Activated CD4-positive, alpha-beta T cell treated with anti-CD3 and anti-CD28 coated beads, Interleukin-2, amount 10 ng/mL, durations not matched to agents 7 days and 5 days (primary cell): ENCODE data around the gene APPL2. TPM values are rescaled to one million over a fixed set of nuclear protein-coding genes. Genes with fewer than 3 reads are reported as not detected.
"Not testable (repeated sequence)": the region's sequence is repeated elsewhere in the genome, so short reads cannot be mapped to it uniquely, and the experiment has no call there.

Experiments used
- CTCF ChIA-PET: fragments of 350-600 bp; sonication (Branson Sonifier 250); formaldehyde crosslinking; loops from one replicate; lab custom pipeline; 2021; ENCODE audit warnings: antibody characterized with exemption; lab: Charles Lee
- POLR2A ChIA-PET: fragments of 350-600 bp; sonication (Branson Sonifier 250); formaldehyde crosslinking; loops from one replicate; lab custom pipeline; 2021; ENCODE audit warnings: antibody characterized with exemption; lab: Charles Lee
- DNase-seq: peaks from one replicate; pipeline ENCODE4 v3.0.0-alpha.2; 2020
- H3K27ac Mint-ChIP-seq: one replicate; pipeline ENCODE4 v1.8.0; 2021; ENCODE audit warnings: mild to moderate bottlenecking, moderate library complexity, mixed read lengths
- H3K27me3 Mint-ChIP-seq: one replicate; pipeline ENCODE4 v1.8.0; 2021; ENCODE audit warnings: mixed read lengths
- H3K36me3 Mint-ChIP-seq: one replicate; pipeline ENCODE4 v1.8.0; 2021; ENCODE audit warnings: low read depth, mixed read lengths
- H3K4me1 Mint-ChIP-seq: one replicate; pipeline ENCODE4 v1.8.0; 2021; ENCODE audit warnings: mixed read lengths
- H3K4me3 Mint-ChIP-seq: one replicate; pipeline ENCODE4 v1.8.0; 2021; ENCODE audit warnings: mild to moderate bottlenecking, moderate library complexity, mixed read lengths
- H3K9me3 Mint-ChIP-seq: one replicate; pipeline ENCODE4 v1.8.0; 2021; ENCODE audit warnings: mixed read lengths
- total RNA-seq, 2 experiments: library from RNA; stranded (reverse); gene quantifications; one replicate each; pipeline ENCODE4 v1.2.3, GENCODE V29; 2021

Gene APPL2
- total RNA-seq, 2 experiments from 2014 or later = 24.6 to 27.3 TPM

DNA sequence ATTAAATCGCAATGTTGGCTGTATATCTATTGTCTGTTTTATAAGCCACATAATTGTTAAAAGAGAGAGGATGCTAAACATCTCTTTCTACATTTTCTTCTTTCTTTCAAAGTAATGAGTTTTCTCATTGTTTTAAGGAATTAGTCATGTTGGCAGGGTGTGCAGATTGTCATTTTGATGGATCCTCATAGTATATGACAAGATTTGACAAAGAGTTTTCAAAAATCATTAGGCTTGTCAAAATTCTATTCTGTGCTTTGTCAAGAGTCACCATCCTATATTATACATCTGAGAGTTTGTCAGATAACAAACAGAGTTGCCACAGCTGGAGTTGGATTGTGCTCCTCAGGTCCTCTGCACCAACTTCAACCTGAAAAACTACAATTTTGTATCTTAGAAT lies 35.4 kb upstream of the APPL2 start:
- H3K27ac Mint-ChIP-seq = no peak overlapping the region
- POLR2A ChIA-PET = no interaction called here
- H3K36me3 Mint-ChIP-seq = no peaks in the 10 kb centered on the region
- H3K4me1 Mint-ChIP-seq = peaks cover 2% of the 10 kb centered on the region
- no peak for DNase-seq
- no peaks in the 10 kb centered on the region for H3K9me3 Mint-ChIP-seq
- CTCF ChIA-PET = interaction anchor here (1.1 kb wide), 1 partner anchor 9 kb away, joined by 3 read pairs; no protein-coding TSS in a partner anchor
- H3K4me3 Mint-ChIP-seq = no peak overlapping the region
- peaks cover 5% of the 10 kb centered on the region for H3K27me3 Mint-ChIP-seq

DNA sequence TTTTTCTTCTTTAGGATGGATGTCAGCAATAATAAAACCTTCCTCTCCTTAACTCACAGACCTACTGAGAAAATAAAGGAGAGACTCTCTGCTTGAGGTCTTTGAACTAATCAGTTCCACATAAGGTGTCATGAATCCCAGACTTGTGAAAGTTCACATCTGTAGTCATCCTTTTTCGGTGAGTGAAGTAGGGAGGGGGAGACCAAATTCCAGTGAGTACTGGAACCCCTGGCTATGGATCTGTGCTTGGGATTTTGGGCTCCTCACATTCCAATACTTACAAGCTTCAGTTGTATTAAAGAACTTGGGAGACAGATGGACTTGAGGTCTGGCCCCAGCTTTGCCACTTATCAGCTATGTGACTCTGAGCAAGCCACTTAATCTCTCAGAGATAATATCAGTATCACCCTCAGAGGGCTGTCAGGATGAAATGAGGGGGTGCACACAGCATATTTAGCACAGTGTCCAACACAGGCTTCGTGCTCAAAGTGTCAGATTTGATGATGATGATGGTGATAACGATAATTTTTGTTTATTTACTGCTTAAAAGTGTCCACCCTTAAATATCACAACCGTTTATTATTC lies 34.8 kb upstream of the APPL2 start:
- Mint-ChIP-seq H3K4me3 (no peak overlapping the region), H3K4me1 (no peaks in the 10 kb centered on the region), H3K27ac (no peak overlapping the region), H3K9me3 (no peaks in the 10 kb centered on the region), H3K36me3 (no peaks in the 10 kb centered on the region), H3K27me3 (peaks cover 5% of the 10 kb centered on the region)
- DNase-seq = no peak
- ChIA-PET POLR2A (no interaction called here), CTCF (interaction anchor here (1.1 kb wide), 1 partner anchor 8 kb away, joined by 3 read pairs; no protein-coding TSS in a partner anchor)

DNA sequence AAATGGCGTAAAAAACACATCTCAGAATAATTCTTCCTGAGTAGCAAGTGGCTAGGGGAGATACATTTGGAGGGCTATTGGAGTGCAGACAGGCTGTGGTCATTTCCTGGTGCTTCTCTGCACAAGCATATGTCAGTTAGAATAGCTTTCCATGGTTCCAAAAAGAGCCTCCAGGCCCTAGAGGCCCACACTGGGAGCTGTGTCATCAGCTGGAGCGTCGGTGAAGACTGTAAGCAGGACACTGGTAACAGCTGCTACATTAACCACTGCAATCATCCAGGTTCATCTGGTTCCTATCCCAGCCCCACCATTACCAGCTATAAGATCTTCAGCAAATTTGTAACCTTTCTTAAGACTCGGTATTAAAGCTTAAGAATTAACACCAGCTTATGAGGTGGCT lies 31.7 kb upstream of the APPL2 start:
- Mint-ChIP-seq H3K36me3 (no peaks in the 10 kb centered on the region), H3K4me1 (no peaks in the 10 kb centered on the region), H3K4me3 (no peak overlapping the region), H3K27ac (no peak overlapping the region), H3K9me3 (no peaks in the 10 kb centered on the region), H3K27me3 (peaks cover 10% of the 10 kb centered on the region)
- ChIA-PET CTCF (interaction anchor here (0.6 to 1.1 kb wide), 2 partner anchors 9 to 61 kb away, joined by 3 read pairs; no protein-coding TSS in a partner anchor), POLR2A (no interaction called here)
- no peak for DNase-seq

DNA sequence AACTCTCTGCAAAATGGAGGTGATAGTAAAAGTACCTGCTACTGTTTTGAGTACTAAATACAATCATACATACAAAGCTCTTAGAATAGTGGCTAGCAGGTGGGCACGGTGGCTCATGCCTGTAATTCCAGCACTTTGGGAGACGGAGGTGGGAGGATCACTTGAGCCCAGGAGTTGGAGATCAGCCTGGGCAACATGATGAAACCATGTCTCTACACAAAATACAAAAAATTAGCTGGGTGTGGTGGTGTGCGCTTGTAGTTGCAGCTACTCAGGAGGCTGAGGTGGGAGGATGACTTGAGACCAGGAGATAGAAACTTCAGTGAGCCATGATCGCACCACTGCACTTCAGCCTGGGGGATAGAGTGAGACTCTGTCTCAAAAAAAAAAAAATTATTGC lies 28.8 kb upstream of the APPL2 start:
- ChIA-PET CTCF (interaction anchor here (0.6 kb wide), 1 partner anchor 228 kb away, joined by 6 read pairs; no protein-coding TSS in a partner anchor), POLR2A (no interaction called here)
- no peak overlapping the region for H3K27ac Mint-ChIP-seq
- peaks cover 18% of the 10 kb centered on the region for H3K27me3 Mint-ChIP-seq
- H3K4me3 Mint-ChIP-seq = no peak overlapping the region
- no peaks in the 10 kb centered on the region for H3K36me3 Mint-ChIP-seq
- no peaks in the 10 kb centered on the region for H3K4me1 Mint-ChIP-seq
- H3K9me3 Mint-ChIP-seq = no peaks in the 10 kb centered on the region
- DNase-seq = no peak

DNA sequence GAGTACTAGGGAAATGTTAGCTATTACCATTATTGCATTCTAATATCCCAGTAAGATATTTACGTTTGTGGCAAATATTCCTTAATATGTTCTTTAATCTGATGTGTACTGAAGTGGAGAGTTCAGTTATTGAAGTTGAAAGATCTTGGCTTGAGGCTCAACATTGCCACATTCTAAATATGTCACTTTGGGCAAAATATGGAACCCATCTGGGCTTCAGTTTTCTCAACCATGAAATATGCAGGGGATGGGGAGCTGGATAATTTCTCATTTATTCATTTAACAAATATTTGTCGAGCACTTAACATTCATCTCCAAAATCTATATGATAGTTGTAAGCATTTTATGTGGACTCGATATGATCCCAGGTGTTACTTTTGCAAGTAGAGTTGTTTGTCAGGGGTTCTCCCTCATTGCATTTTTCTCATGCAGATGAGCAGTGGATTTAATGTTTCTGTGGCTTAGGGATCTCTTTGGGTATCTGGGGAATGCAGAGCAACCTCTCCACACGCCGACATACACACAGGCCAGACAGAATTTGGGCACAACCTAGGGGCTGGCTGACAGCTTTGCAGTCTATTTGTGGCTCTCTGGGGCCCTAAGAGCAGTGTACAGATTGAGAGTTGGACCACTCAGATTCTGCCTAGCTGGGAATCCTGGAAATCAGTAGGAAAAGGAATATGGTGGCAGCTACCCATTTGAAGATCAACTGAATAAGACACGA lies 26.6 kb upstream of the APPL2 start:
- peaks cover 16% of the 10 kb centered on the region for H3K27me3 Mint-ChIP-seq
- H3K4me3 Mint-ChIP-seq = no peak overlapping the region
- no peak for DNase-seq
- H3K9me3 Mint-ChIP-seq = no peaks in the 10 kb centered on the region
- no peak overlapping the region for H3K27ac Mint-ChIP-seq
- POLR2A ChIA-PET = no interaction called here
- H3K4me1 Mint-ChIP-seq = no peaks in the 10 kb centered on the region
- no peaks in the 10 kb centered on the region for H3K36me3 Mint-ChIP-seq
- CTCF ChIA-PET = interaction anchor here (1.0 kb wide), 1 partner anchor 8 kb away, joined by 3 read pairs; no protein-coding TSS in a partner anchor

DNA sequence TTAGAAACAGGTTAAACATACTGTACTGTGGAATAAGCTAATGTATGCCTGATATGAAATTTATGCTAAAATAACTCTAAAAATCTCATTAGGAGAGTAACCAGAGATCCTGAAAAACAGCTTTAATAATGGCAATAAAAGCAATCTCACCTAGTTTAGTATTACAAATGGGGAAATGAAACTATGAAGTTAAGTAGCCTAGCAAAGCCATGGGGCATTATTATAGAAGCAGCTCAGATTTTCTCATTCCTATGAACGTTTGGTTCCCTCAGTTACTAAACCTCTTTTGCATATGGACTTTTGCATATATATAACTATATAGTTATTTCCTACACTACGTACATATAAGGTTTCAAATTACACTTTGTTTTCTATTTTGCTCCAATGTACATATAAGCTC lies 25.0 kb upstream of the APPL2 start:
- ChIA-PET POLR2A (no interaction called here), CTCF (interaction anchor here (0.9 kb wide), 1 partner anchor 25 kb away, joined by 3 read pairs; no protein-coding TSS in a partner anchor)
- H3K36me3 Mint-ChIP-seq = peaks cover 2% of the 10 kb centered on the region
- H3K4me3 Mint-ChIP-seq = no peak overlapping the region
- no peak overlapping the region for H3K27ac Mint-ChIP-seq
- no peak for DNase-seq
- H3K4me1 Mint-ChIP-seq = no peaks in the 10 kb centered on the region
- H3K9me3 Mint-ChIP-seq = no peaks in the 10 kb centered on the region
- H3K27me3 Mint-ChIP-seq = peaks cover 16% of the 10 kb centered on the region

DNA sequence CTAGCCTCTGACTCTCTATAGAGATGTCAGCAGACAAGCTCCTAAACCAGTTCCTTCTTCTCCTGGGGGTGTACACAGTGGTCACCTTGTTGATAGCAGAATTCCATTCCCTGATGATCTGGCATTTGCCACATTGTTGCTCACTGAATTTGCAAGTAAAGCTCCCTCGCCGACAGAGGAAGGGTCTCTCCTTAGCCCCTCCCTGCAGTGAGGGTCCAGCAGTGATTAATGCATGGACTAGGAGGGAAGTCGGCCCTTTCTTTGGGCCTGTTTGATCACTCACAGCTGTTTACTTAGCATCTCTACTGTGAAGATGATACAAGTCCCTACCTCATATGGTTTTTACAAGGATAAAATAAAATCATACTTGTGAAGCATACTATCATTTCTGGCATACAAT lies 23.3 kb upstream of the APPL2 start:
- DNase-seq = no peak
- H3K27ac Mint-ChIP-seq = no peak overlapping the region
- POLR2A ChIA-PET = no interaction called here
- CTCF ChIA-PET = interaction anchor here (1.0 kb wide), 1 partner anchor 9 kb away, joined by 3 read pairs; no protein-coding TSS in a partner anchor
- peaks cover 16% of the 10 kb centered on the region for H3K27me3 Mint-ChIP-seq
- H3K4me3 Mint-ChIP-seq = no peak overlapping the region
- peaks cover under 1% of the 10 kb centered on the region for H3K4me1 Mint-ChIP-seq
- no peaks in the 10 kb centered on the region for H3K9me3 Mint-ChIP-seq
- H3K36me3 Mint-ChIP-seq = peaks cover 3% of the 10 kb centered on the region

DNA sequence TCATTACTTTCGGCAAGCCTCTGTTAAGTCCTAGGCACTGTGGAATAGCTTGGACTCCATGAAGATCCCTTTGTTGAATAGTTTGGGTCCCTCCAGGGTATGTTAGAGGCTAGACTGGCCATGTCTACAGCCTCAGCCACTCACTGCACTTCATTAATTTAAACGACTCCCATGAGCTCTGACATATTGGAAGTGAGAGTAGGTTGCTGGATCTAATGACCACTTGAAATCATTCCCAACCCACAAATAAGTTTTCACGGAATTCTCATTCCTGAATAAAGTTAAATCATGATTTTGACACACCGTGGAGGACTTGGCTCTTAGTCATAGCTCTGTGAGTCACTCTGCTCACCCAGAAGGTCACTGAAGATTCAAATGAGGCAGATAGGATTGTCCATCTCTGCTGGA lies 21.4 kb upstream of the APPL2 start:
- CTCF ChIA-PET = no interaction called here

DNA sequence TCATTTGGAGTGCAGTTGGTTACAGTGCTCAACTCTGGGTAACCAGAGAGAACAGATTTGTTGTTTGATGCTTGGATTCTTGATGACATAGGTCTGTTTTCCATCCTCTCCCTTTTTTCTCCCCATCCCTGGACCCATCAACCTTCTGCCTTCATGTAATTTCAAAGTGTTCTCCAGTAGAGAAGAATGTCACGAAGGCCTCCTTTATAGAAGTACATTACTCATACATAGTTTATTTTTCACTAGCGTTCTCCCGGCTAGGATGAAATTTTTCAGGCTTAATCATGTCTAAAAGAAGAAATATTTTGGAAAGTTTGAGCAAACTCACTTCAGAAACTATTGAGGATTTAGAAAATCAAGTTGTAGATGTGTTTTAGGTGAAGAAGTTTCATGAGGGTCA lies 20.9 kb upstream of the APPL2 start:
- DNase-seq = no peak
- CTCF ChIA-PET = no interaction called here
- H3K36me3 Mint-ChIP-seq = peaks cover 3% of the 10 kb centered on the region
- H3K4me1 Mint-ChIP-seq = peaks cover 5% of the 10 kb centered on the region
- no peaks in the 10 kb centered on the region for H3K9me3 Mint-ChIP-seq
- H3K27ac Mint-ChIP-seq = no peak overlapping the region
- H3K4me3 Mint-ChIP-seq = no peak overlapping the region
- H3K27me3 Mint-ChIP-seq = peaks cover 6% of the 10 kb centered on the region
- POLR2A ChIA-PET = no interaction called here

More for the DNA sequence above, 21.4 kb upstream of the APPL2 start:
- POLR2A ChIA-PET = no interaction called here
- Mint-ChIP-seq H3K4me1 (peaks cover 5% of the 10 kb centered on the region), H3K36me3 (peaks cover 3% of the 10 kb centered on the region), H3K27ac (no peak overlapping the region), H3K4me3 (no peak overlapping the region), H3K27me3 (peaks cover 10% of the 10 kb centered on the region), H3K9me3 (no peaks in the 10 kb centered on the region)
- no peak for DNase-seq

DNA sequence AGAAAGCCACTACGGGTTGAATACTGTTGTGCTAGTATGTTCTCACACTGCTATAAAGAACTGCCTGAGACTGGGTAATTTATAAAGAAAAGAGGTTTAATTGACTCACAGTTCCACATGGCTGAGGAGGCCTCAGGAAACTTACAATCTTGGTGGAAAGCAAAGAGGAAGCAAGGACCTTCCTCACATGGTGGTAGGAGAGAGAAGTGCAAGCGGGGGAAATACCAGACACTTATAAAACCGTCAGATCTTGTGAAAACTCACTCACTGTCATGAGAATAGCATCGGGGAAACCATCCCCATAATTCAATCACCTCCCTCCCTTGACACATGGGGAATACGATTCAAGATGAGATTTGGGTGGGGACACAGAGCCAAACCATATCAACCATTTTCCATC lies 20.5 kb upstream of the APPL2 start:
- H3K27me3 Mint-ChIP-seq, POLR2A ChIA-PET, H3K36me3 Mint-ChIP-seq, H3K4me3 Mint-ChIP-seq, H3K9me3 Mint-ChIP-seq, DNase-seq, H3K4me1 Mint-ChIP-seq, H3K27ac Mint-ChIP-seq, CTCF ChIA-PET: not testable (repeated sequence)

DNA sequence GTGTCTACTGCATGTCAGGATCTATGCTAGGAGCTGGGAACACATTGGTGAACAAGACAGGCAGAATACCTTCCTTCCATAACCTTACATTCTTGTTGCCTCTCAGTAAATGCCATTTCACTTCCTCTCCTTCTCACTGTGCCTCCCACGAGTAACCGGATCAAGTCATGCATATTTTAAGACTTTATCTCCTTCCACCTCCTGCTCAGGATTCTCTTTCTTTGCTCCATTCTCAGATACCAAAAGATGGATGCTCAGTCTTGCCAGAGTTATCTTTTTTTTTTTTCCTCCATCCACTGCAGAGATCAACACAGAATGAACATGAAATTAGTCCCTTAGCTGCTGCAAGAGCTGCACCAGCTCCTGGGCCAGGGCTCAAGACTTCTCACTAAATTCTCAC lies 20.0 kb upstream of the APPL2 start:
- peaks cover 3% of the 10 kb centered on the region for H3K36me3 Mint-ChIP-seq
- ChIA-PET CTCF (interaction anchor here (0.6 kb wide), 1 partner anchor 1059 kb away, joined by 3 read pairs; no protein-coding TSS in a partner anchor), POLR2A (no interaction called here)
- no peak overlapping the region for H3K4me3 Mint-ChIP-seq
- H3K27ac Mint-ChIP-seq = no peak overlapping the region
- H3K4me1 Mint-ChIP-seq = peaks cover 5% of the 10 kb centered on the region
- H3K9me3 Mint-ChIP-seq = no peaks in the 10 kb centered on the region
- peaks cover 4% of the 10 kb centered on the region for H3K27me3 Mint-ChIP-seq
- DNase-seq = no peak

DNA sequence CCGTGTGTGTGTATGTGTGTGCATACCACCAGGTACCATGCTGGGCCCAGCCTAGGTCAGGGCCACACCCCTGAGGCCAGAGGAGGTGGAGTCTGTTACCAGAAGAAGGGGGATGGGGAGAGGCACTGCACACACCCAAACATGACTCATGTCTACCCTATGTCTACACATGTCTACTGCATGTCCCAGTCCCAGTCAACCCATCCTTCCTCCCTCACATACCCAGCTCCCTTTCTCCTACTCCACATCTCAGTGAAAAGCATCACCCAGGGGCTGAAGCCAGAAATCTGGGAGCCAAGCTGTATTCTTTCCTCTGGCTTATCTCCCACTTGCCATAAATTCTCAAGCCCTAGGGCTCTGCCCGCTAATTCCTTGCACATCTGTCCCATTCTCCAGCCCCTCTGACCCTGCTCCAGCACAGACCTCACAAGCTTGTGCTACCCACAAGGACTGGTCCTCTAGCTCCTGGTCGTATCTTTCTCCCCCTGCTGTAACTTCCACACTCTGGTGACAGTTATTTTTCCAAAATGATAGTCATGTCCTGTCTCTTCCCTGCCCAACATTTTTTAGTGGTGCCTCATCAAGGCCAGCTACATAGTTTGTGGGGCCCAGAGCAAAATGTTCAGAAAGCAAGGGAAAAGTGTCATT lies 18.0 kb upstream of the APPL2 start:
- H3K4me3 Mint-ChIP-seq = no peak overlapping the region
- no peak overlapping the region for H3K27ac Mint-ChIP-seq
- POLR2A ChIA-PET = interaction anchor here (0.6 kb wide), 1 partner anchor 192 kb away, joined by 3 read pairs; no protein-coding TSS in a partner anchor
- peaks cover 5% of the 10 kb centered on the region for H3K4me1 Mint-ChIP-seq
- peaks cover 3% of the 10 kb centered on the region for H3K36me3 Mint-ChIP-seq
- no peak for DNase-seq
- no peaks in the 10 kb centered on the region for H3K27me3 Mint-ChIP-seq
- CTCF ChIA-PET = interaction anchor here (1.2 kb wide), 1 partner anchor 19 kb away, joined by 3 read pairs; no protein-coding TSS in a partner anchor
- H3K9me3 Mint-ChIP-seq = no peaks in the 10 kb centered on the region

DNA sequence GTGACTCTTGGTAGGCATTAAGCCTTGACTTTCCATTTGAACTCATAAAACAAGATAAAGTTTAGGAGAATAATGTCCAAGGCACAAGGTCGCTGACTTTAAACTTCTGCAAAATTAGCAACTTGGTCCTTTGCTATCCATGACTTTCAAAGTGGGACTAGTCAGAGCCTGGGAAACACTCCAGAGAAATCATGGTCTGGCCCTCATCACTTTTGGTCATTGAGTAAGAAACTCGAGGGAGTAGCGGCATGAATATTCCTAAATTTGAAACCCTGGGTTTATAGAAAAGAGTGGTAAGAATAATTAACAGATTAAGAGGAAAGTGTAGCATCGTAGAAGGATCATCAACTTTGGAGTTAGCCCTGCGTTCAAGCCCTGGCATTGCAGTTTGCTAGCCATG lies 16.9 kb upstream of the APPL2 start:
- H3K27me3 Mint-ChIP-seq = no peaks in the 10 kb centered on the region
- no peak for DNase-seq
- CTCF ChIA-PET = no interaction called here
- H3K27ac Mint-ChIP-seq = no peak overlapping the region
- H3K36me3 Mint-ChIP-seq = peaks cover 3% of the 10 kb centered on the region
- peaks cover 5% of the 10 kb centered on the region for H3K4me1 Mint-ChIP-seq
- POLR2A ChIA-PET = no interaction called here
- no peaks in the 10 kb centered on the region for H3K9me3 Mint-ChIP-seq
- H3K4me3 Mint-ChIP-seq = no peak overlapping the region
